SU-DHL-6 (cell line): ENCODE results near the gene WDR5.

Experiments
- H2AFZ ChIP-seq: fragments of 200-600 bp; sonication (generic); 2 replicates; pipeline ENCODE4 v1.6.1; 2014; ENCODE audit warnings: low read depth, mild to moderate bottlenecking, moderate library complexity, mixed read lengths, antibody characterized with exemption, low read length; ENCODE audit not compliant: severe bottlenecking
- H3F3A ChIP-seq: fragments of 200-600 bp; shearing (Covaris generic); 2 replicates; pipeline ENCODE4 v1.6.0; 2016; ENCODE audit warnings: antibody characterized with exemption, mild to moderate bottlenecking; ENCODE audit not compliant: insufficient read depth
- H3K27ac ChIP-seq: fragments of 200-600 bp; sonication (generic); 2 replicates; pipeline ENCODE4 v1.5.1; 2016; ENCODE audit warnings: low read depth, mild to moderate bottlenecking, low read length, moderate library complexity, mixed read lengths
- H3K27me3 ChIP-seq: fragments of 200-600 bp; sonication (generic), shearing (Covaris generic); 2 replicates; pipeline ENCODE4 v1.6.0; 2014; ENCODE audit warnings: mild to moderate bottlenecking, low read length
- H3K36me3 ChIP-seq: fragments of 200-600 bp; sonication (generic); 2 replicates; pipeline ENCODE4 v1.6.1; 2014; ENCODE audit warnings: mild to moderate bottlenecking, low read length, mixed read lengths
- H3K4me2 ChIP-seq: fragments of 300-600, 200-600 bp; shearing (Covaris generic), sonication (generic); 2 replicates; pipeline ENCODE4 v1.6.0; 2014; ENCODE audit warnings: low read length, low read depth, mild to moderate bottlenecking; ENCODE audit not compliant: poor library complexity, severe bottlenecking
- H3K4me3 ChIP-seq: fragments of 200-600 bp; sonication (generic); 2 replicates; pipeline ENCODE4 v1.5.1; 2014; ENCODE audit warnings: antibody characterized with exemption, low read length, mild to moderate bottlenecking, mixed read lengths; ENCODE audit not compliant: insufficient read depth, poor library complexity, severe bottlenecking
- H3K79me2 ChIP-seq: fragments of 200-600 bp; sonication (generic); 2 replicates; pipeline ENCODE4 v1.6.1; 2014; ENCODE audit warnings: mild to moderate bottlenecking, low read length, moderate library complexity; ENCODE audit not compliant: insufficient read depth
- H3K9ac ChIP-seq: fragments of 200-600 bp; sonication (generic); 2 replicates; pipeline ENCODE4 v1.7.0; 2014; ENCODE audit warnings: mild to moderate bottlenecking, low read length
- H3K9me2 ChIP-seq: fragments of 200-600 bp; sonication (generic); replicated peaks from 2 replicates; pipeline ENCODE4 v1.6.1; 2014; ENCODE audit warnings: low read length; ENCODE audit not compliant: insufficient read depth
- H3K9me3 ChIP-seq: fragments of 200-600 bp; sonication (generic); 2 replicates; pipeline ENCODE4 v1.6.1; 2014; ENCODE audit warnings: low read length, mixed read lengths; ENCODE audit not compliant: insufficient read depth
- H4K20me1 ChIP-seq: fragments of 200-600 bp; sonication (generic); 2 replicates; pipeline ENCODE4 v1.6.1; 2014; ENCODE audit warnings: low read depth, mild to moderate bottlenecking, antibody characterized with exemption, low read length, moderate library complexity, mixed read lengths
- EZH2phosphoT487 ChIP-seq: fragments of 200-600 bp; sonication (generic), shearing (Covaris generic); conservative IDR thresholded peaks from 2 replicates; pipeline ENCODE4 v1.6.1; 2018; ENCODE audit warnings: mild to moderate bottlenecking, antibody characterized with exemption, low read length, moderate library complexity, mixed read lengths
- TF ChIP-seq, protein P1 (sequence below): fragments of 200-600 bp; sonication (generic); IDR thresholded peaks from one replicate; pipeline ENCODE4 v1.5.1; 2017; ENCODE audit warnings: antibody characterized with exemption, mild to moderate bottlenecking, low read length, moderate library complexity; ENCODE audit not compliant: insufficient read depth, poor library complexity, severe bottlenecking

The WDR5 gene

DNA sequence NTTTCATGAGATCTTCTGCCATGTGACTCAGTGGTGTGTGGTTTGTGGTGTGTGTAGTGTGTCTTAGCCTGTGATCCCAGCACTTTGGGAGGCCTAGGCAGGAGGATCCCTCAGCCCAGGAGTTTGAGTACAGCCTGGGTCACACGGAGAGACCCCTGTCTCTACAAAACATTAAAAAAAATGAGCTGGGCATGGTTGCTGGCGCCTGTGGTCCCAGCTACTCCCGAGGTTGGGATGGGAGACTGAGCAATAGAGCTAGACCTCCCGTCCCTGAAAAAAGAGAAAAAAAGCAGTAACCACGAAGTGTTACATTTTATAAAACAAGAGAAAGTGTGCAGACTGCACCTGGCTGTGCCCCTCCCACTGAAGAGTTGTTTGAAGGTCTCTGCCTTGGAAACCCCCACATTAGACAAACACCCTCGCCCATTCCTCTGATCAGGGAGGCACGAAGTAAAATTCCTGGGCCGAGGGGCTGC is 49.7 kb downstream of the WDR5 start:
- H3K79me2 ChIP-seq: no peaks in the 10 kb centered on the region
- no peak overlapping the region for H3K4me3 ChIP-seq
- H4K20me1 ChIP-seq: no peaks in the 10 kb centered on the region
- no peak overlapping the region for H3K4me2 ChIP-seq
- TF ChIP-seq, protein P1, sequence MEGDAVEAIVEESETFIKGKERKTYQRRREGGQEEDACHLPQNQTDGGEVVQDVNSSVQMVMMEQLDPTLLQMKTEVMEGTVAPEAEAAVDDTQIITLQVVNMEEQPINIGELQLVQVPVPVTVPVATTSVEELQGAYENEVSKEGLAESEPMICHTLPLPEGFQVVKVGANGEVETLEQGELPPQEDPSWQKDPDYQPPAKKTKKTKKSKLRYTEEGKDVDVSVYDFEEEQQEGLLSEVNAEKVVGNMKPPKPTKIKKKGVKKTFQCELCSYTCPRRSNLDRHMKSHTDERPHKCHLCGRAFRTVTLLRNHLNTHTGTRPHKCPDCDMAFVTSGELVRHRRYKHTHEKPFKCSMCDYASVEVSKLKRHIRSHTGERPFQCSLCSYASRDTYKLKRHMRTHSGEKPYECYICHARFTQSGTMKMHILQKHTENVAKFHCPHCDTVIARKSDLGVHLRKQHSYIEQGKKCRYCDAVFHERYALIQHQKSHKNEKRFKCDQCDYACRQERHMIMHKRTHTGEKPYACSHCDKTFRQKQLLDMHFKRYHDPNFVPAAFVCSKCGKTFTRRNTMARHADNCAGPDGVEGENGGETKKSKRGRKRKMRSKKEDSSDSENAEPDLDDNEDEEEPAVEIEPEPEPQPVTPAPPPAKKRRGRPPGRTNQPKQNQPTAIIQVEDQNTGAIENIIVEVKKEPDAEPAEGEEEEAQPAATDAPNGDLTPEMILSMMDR: no peak
- no peaks in the 10 kb centered on the region for H3K9me2 ChIP-seq
- no peak overlapping the region for H2AFZ ChIP-seq
- no peaks in the 10 kb centered on the region for H3K9me3 ChIP-seq
- no peak overlapping the region for H3K27ac ChIP-seq
- H3F3A ChIP-seq: no peaks in the 10 kb centered on the region
- no peak overlapping the region for H3K9ac ChIP-seq
- no peaks in the 10 kb centered on the region for H3K27me3 ChIP-seq
- no peaks in the 10 kb centered on the region for H3K36me3 ChIP-seq

DNA sequence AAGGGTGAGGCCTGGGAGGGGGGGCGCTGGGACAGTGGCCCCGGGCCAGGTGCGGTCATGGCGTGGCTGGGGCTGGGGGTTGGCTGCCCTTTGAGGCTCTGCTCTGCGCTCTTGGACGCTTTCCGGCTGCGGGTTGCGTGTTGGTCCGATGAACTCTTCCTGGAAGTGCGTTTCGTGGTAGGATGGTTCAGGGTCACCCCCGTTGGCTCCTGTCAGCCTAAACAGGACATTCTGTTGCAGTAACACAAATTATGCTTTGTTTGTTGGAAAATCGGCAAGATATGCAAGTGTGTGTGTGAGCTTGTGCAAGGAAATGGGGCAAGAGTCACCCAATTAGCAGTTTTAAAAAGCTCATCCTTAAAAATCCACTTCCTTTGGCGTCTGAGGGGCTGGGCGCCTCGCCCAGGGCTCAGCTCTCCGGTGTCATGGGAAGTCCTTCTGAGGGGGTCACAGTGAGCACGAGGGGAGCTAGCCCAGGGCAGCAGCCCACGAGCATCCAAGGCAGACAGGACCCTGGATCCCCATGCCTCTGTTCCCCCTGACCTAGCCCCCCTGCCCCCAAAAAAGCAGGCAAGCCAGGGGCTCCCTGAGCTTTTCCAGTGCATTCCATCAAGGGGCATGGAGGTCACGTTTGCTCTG is 50.7 kb downstream of the WDR5 start:
- no peaks in the 10 kb centered on the region for H3K9me3 ChIP-seq
- no peaks in the 10 kb centered on the region for H3K36me3 ChIP-seq
- TF ChIP-seq, protein P1: no peak
- no peak for TF ChIP-seq EZH2phosphoT487
- H3F3A ChIP-seq: no peaks in the 10 kb centered on the region
- no peak overlapping the region for H3K4me3 ChIP-seq
- H3K4me2 ChIP-seq: no peak overlapping the region
- no peaks in the 10 kb centered on the region for H3K79me2 ChIP-seq
- no peak overlapping the region for H2AFZ ChIP-seq
- no peak overlapping the region for H3K9ac ChIP-seq
- no peaks in the 10 kb centered on the region for H4K20me1 ChIP-seq
- H3K27me3 ChIP-seq: no peaks in the 10 kb centered on the region
- no peaks in the 10 kb centered on the region for H3K9me2 ChIP-seq
- H3K27ac ChIP-seq: no peak overlapping the region

DNA sequence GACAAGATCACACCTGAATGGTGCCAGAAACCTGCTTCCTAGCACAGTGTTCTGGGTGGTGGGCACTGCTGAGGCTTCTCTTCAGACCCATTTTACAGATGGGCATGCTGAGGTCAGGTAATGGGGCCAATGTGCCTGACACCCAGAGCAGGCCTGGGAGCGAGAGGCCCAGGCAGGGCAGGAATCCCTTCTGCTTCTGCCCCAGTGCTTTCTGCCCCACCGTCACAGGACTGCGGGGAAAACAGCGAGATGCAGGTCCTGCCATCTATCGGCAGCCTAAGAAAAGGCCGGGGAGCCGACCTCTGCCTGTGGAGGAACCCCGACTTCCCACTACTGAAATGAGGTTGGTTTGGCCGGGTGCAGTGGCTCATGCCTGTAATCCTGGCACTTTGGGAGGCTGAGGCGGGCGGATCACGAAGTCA is 51.2 kb downstream of the WDR5 start:
- H3K27me3 ChIP-seq: no peaks in the 10 kb centered on the region
- H3K79me2 ChIP-seq: no peaks in the 10 kb centered on the region
- no peaks in the 10 kb centered on the region for H3K9me2 ChIP-seq
- no peaks in the 10 kb centered on the region for H3K9me3 ChIP-seq
- no peak overlapping the region for H3K4me2 ChIP-seq
- no peaks in the 10 kb centered on the region for H3K36me3 ChIP-seq
- no peaks in the 10 kb centered on the region for H3F3A ChIP-seq
- no peak overlapping the region for H3K9ac ChIP-seq
- H2AFZ ChIP-seq: no peak overlapping the region
- no peak for TF ChIP-seq EZH2phosphoT487
- TF ChIP-seq, protein P1: no peak
- no peaks in the 10 kb centered on the region for H4K20me1 ChIP-seq
- H3K4me3 ChIP-seq: no peak overlapping the region
- no peak overlapping the region for H3K27ac ChIP-seq
